Adipocyte (in vitro differentiated cells): Measurements from ENCODE around the gene CDH23.

Experiments used
- DNase-seq: peaks from one replicate; pipeline ENCODE4 v3.0.0-alpha.2; 2015; ENCODE audit warnings: low read depth
- H3K27me3 ChIP-seq: replicated peaks from 2 replicates; pipeline ENCODE4 v1.7.0; 2013; ENCODE audit warnings: mild to moderate bottlenecking, low read length, moderate library complexity; ENCODE audit not compliant: control insufficient read depth, insufficient read depth
- H3K36me3 ChIP-seq: 2 replicates; pipeline ENCODE4 v1.7.0; 2013; ENCODE audit warnings: low read length, mild to moderate bottlenecking, moderate library complexity; ENCODE audit not compliant: control insufficient read depth, insufficient read depth, severe bottlenecking
- H3K4me1 ChIP-seq: 2 replicates; pipeline ENCODE4 v1.7.0; 2013; ENCODE audit warnings: mild to moderate bottlenecking, low read length, moderate library complexity; ENCODE audit not compliant: control insufficient read depth, insufficient read depth
- H3K4me3 ChIP-seq: 2 replicates; pipeline ENCODE4 v1.7.0; 2013; ENCODE audit warnings: mild to moderate bottlenecking, low read length, moderate library complexity
- H3K9ac ChIP-seq: 2 replicates; pipeline ENCODE4 v1.7.0; 2013; ENCODE audit warnings: mild to moderate bottlenecking, low read length, moderate library complexity
- H3K9me3 ChIP-seq: 2 replicates; pipeline ENCODE4 v1.7.0; 2013; ENCODE audit warnings: mild to moderate bottlenecking, low read length, moderate library complexity; ENCODE audit not compliant: control insufficient read depth

Gene CDH23

GRCh38 chr10:71550628-71551027, 153.9 kb downstream of the CDH23 start:
- peaks cover 10% of the 10 kb centered on the region for H3K4me1 ChIP-seq
- H3K36me3 ChIP-seq, result no peaks in the 10 kb centered on the region
- H3K9me3 ChIP-seq, result no peaks in the 10 kb centered on the region
- H3K27me3 ChIP-seq, result peaks cover 27% of the 10 kb centered on the region
- DNase-seq, result no peak
- H3K4me3 ChIP-seq, result no peak overlapping the region
- no peak overlapping the region for H3K9ac ChIP-seq

- Histone ChIP-seq H3K36me3 (no peaks in the 10 kb centered on the region), H3K4me1 (peaks cover 10% of the 10 kb centered on the region), H3K4me3 (no peak overlapping the region), H3K9me3 (no peaks in the 10 kb centered on the region), H3K27me3 (peaks cover 34% of the 10 kb centered on the region), H3K9ac (no peak overlapping the region)
- no peak for DNase-seq
Observed at GRCh38 chr10:71551970-71552369, 155.2 kb downstream of the CDH23 start.

- H3K9ac ChIP-seq, result no peak overlapping the region
- H3K4me3 ChIP-seq, result no peak overlapping the region
- H3K4me1 ChIP-seq, result no peaks in the 10 kb centered on the region
- no peak for DNase-seq
- H3K9me3 ChIP-seq, result no peaks in the 10 kb centered on the region
- peaks cover 41% of the 10 kb centered on the region for H3K27me3 ChIP-seq
- no peaks in the 10 kb centered on the region for H3K36me3 ChIP-seq
Observed at GRCh38 chr10:71553432-71553831, 156.7 kb downstream of the CDH23 start.

DNA sequence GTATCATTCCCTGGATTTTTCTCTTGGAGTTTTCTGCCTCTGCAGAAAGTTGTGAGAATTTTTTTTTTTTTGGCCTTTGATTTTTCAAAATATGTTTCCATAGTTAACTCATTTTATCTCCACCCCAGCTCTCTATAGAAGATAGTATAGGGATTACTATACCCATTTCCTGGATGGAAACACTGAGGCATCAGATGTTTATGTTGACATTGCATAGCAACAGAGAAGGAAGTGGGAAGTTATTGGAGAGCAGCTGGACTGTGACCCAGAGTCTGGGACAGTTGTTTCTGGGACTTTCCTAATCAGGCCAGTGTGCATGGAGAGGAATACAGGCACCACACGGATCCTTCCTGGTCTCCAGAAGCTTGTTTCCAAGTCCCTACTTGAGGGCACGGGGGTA, 158.0 kb downstream of the CDH23 start:
- H3K9ac ChIP-seq, result no peak overlapping the region
- H3K27me3 ChIP-seq, result peaks cover 54% of the 10 kb centered on the region
- DNase-seq, result no peak

GRCh38 chr10:71555087-71555723, 158.5 kb downstream of the CDH23 start:
- Histone ChIP-seq H3K36me3 (no peaks in the 10 kb centered on the region), H3K4me3 (no peak overlapping the region), H3K4me1 (no peaks in the 10 kb centered on the region), H3K27me3 (peaks cover 59% of the 10 kb centered on the region), H3K9me3 (no peaks in the 10 kb centered on the region), H3K9ac (no peak overlapping the region)
- DNase-seq, result no peak

More for the DNA sequence above, 158.0 kb downstream of the CDH23 start:
- H3K9me3 ChIP-seq, result no peaks in the 10 kb centered on the region
- no peaks in the 10 kb centered on the region for H3K4me1 ChIP-seq
- no peaks in the 10 kb centered on the region for H3K36me3 ChIP-seq
- no peak overlapping the region for H3K4me3 ChIP-seq

DNA sequence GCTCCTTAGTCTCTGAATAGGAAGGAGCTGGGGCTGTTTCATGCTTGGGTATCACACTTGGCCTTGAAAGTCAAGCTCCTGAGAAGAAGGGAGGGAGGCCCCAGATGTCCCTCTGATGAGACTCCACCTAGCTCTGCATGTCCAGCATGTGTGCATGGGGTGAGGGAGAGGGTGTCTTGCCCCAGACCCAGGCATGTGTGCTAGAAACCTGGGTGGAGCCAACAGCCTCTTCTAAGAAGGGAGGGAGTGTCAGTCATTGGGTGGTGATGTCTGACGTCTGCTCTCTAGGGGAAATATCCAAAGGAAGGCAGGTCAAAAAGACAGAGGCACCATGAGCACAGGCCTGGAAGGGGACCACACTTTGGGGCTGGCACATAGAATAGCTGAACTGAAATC, 159.0 kb downstream of the CDH23 start:
- no peaks in the 10 kb centered on the region for H3K36me3 ChIP-seq
- peaks cover 64% of the 10 kb centered on the region for H3K27me3 ChIP-seq
- H3K9me3 ChIP-seq, result no peaks in the 10 kb centered on the region
- H3K9ac ChIP-seq, result no peak overlapping the region
- H3K4me3 ChIP-seq, result no peak overlapping the region
- H3K4me1 ChIP-seq, result no peaks in the 10 kb centered on the region
- no peak for DNase-seq

DNA sequence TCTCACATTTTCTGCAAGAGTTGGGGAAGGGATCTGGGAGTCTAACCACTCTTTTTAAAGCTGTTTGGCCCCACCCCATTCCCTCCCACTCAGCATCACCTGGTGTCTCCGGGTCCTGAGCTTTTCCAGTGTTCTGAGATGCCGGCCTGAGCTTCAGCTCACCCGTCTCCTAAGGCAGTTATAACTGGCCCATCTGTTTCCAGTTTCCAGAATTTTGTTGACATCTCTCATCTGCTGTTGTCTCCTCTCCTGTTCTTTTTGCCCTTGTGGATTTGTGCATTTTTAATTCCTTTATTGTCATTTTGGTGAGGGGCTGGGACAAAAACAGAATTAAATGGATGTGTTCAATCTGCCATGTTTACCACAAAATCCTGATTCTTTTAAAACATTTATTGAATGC, 162.3 kb downstream of the CDH23 start:
- H3K9me3 ChIP-seq, result no peaks in the 10 kb centered on the region

GRCh38 chr10:71561003-71561574, 164.4 kb downstream of the CDH23 start:
- no peak overlapping the region for H3K9ac ChIP-seq
- no peaks in the 10 kb centered on the region for H3K36me3 ChIP-seq
- H3K4me1 ChIP-seq, result no peaks in the 10 kb centered on the region
- no peak for DNase-seq
- no peaks in the 10 kb centered on the region for H3K9me3 ChIP-seq
- H3K27me3 ChIP-seq, result peaks cover 54% of the 10 kb centered on the region
- no peak overlapping the region for H3K4me3 ChIP-seq

More for the DNA sequence above, 162.3 kb downstream of the CDH23 start:
- Histone ChIP-seq H3K4me1 (no peaks in the 10 kb centered on the region), H3K36me3 (no peaks in the 10 kb centered on the region), H3K4me3 (no peak overlapping the region), H3K27me3 (peaks cover 59% of the 10 kb centered on the region), H3K9ac (no peak overlapping the region)
- no peak for DNase-seq

DNA sequence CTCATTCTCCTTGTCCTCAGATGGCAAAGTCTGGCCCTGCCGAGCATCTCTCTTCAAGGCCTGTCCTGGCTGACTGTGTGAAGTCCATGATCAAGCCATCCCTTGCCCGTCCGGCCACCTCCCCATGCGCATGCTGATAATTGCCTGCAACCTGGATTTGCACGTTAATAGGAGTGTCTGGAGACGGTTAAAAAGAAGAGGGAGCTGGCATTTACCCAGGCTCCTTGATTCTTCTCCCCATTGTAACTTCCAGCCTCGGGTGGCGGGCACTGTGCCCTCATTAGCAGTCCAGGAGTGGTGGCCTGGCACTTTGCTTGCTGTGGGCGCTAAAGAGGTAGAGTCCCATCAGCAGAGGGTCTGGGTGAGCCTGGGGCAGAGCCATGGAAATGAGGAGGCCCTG, 165.5 kb downstream of the CDH23 start:
- Histone ChIP-seq H3K27me3 (peaks cover 52% of the 10 kb centered on the region), H3K9ac (no peak overlapping the region), H3K4me3 (no peak overlapping the region), H3K36me3 (no peaks in the 10 kb centered on the region), H3K9me3 (no peaks in the 10 kb centered on the region), H3K4me1 (no peaks in the 10 kb centered on the region)
- DNase-seq, result no peak

DNA sequence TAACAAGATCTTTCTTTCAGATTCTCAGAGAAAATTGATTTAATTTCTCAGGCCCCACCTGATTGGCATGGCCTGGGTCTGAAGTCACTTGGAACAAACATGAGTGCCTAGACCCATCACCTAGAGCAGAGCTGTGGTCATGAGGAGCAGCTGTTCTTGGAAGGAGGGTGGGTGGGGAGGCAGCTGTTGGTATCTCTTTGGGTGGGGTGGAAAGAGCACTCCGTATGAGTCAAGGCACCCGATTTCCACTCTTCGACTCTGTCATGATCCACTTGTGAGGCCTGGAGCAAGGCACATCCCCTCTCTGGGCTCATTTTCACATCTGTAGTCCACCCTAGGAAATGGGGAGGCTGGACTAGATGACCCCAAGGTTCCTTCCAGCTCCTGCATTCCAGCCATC, 166.2 kb downstream of the CDH23 start:
- Histone ChIP-seq H3K4me1 (no peaks in the 10 kb centered on the region), H3K27me3 (peaks cover 52% of the 10 kb centered on the region), H3K4me3 (no peak overlapping the region), H3K9ac (no peak overlapping the region), H3K9me3 (no peaks in the 10 kb centered on the region), H3K36me3 (no peaks in the 10 kb centered on the region)
- DNase-seq, result no peak

DNA sequence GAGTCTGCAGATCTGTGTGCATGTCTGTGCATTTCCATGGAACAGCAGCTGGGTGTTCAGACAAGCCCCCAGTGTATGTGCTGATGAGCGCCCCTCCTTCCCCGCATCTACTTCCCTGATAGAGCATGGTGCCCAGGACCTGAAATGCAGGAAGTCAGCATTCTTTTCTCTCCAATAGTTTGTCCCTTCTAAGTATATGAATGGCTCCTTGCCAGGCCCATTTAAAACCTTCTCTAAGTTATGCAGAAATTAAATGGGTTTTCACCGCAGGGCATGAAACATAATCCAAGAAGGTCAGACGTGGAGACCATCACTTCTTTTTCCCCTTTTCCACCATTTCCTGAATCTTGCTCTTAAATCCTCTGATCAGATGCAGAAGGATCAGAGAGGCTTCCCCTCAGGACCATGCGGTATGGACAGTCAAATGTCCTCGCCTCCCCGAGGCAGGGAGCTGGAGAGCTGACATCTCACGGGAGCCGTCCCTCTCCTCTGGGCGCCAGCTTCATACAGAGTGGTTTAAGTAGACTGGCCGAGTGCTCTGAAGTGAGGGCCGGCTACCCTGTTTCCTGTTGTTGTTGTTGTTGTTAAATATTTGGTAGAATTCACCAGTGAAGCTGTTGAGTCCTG, 167.6 kb downstream of the CDH23 start:
- Histone ChIP-seq H3K36me3 (no peaks in the 10 kb centered on the region), H3K9me3 (no peaks in the 10 kb centered on the region), H3K9ac (no peak overlapping the region), H3K4me3 (no peak overlapping the region), H3K4me1 (no peaks in the 10 kb centered on the region), H3K27me3 (peaks cover 41% of the 10 kb centered on the region)
- DNase-seq, result no peak
